NAMALWA (cell line): ENCODE measurements around the gene CRK.
A peak's percentile ranks its signal among the peaks of the same experiment; 100 is the strongest.

Experiments
- DNase-seq: peaks from one replicate; pipeline ENCODE4 v3.0.0-alpha.2; 2015; ENCODE audit warnings: low spot score

The CRK gene

DNA sequence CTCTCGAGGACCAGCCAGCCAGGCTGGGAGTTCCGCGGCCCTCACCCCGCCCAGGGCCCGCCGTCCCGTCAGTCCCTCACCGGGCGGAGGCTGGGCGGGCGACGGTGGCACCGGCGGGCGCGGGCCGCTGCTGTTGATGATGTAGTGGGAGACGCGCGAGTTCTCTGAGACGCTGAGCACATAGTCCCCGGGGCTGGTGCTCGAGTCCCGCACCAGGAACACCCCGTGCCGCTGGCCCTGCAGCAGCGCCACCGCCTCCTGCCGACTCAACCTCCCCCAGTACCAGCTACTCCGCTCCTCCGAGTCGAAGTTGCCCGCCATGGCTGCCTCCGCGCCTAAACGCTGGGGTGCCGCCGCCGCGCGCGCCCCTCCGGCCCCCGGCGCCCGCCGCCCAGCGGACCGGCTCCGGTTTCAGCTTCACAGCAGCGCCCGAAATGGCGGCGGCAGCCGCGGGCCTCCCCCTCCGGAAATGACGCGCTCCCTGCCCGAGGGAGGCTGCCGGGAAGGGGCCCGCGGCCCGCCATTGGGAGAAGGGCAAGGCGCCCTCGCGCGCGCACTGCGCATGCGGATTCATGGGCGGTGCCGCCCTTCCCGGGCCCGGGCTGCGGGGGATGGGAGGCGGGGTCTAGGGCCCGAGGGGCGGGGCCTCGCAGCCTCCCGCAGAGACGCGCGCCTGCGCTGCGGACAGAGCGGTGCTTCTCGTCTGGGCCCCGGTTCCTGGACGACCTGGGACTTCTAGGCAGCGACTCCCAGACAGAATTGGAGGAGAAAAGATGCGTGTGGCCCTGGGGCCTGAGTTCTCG lies at the start of gene CRK:
Gene CRK, minus strand, starts transcription at position 436 of the 803 bp plus-strand sequence. Its CDS starts 115 bp downstream, at position 321.
- peak; percentile 92 for DNase-seq

DNA sequence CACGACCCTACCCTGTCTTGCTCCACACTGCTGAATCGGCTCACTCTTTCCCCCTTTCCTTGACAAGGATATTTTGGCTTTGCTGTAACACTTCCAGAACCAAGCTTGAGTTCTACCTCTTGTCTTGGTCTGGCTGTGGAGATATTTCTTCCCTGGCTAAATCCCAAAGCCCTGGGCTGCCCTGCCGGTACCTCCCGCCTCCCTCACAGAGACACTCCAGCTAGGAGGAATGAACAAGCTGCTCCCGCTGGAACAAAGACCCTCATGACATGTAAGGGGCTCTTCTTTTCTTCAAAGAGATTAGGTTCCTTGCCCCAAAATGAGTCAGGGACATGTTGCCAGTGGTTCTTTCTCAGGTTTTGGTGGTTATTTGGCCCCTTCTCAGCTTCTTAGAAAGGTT lies 49.6 kb upstream of the CRK start:
- DNase-seq: no peak

DNA sequence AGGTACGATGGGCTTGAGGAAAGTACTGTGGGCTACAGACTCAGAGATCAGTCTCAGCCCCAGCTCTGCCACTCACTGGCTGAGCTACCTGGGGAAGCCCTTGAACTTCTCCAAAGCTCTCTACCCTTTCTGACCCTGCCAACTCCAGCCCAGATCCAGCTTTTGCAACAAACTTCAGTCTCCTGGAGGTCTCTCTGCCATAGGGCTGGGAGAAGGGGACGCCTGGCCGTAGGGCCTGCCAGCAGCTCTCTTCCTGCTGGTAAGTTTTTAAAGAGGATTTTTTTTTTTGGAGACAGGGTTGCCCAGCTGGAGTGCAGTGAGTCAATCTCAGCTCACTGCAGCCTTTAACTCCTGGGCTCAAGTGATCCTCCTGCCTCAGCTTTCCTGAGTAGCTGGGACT lies 48.8 kb upstream of the CRK start:
- no peak for DNase-seq

DNA sequence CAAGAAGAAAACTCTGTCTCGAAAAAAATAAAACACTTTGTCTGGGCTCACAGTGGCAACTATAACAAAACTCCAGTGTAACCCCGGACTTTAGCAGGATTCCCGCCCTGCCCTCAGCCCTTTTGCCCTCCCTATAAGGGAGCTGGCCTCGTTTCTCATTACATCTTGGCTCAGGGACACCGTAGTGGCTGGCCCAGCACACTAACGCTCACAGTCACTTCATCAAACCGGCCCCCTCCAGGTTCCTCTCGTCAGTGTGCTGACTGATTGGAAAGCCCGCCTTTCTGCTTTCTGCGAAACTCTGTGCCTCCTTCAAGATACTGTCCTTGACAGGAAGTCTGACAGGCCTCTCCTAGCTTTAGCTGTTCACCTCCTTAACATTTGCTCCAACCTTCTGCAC lies 47.7 kb upstream of the CRK start:
- no peak for DNase-seq

DNA sequence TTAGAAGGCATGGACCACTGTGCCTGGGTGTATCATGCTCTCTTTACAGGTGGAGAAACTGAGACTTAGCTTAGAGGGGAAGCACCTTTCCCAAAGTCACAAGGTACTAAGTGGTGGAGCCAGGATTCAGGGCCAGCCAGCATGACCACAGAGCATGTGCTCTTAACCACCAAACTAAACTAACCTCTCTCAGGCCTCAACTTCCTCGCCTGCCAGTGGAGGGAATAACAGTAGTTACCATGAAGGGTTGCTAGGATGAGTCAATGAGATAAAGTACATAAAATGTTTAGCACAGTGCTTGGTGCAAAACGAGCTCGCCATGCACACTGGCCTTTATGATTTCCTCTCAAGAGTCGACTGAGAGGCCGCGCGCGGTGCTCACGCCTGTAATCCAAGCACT lies 42.8 kb upstream of the CRK start:
- DNase-seq: no peak

DNA sequence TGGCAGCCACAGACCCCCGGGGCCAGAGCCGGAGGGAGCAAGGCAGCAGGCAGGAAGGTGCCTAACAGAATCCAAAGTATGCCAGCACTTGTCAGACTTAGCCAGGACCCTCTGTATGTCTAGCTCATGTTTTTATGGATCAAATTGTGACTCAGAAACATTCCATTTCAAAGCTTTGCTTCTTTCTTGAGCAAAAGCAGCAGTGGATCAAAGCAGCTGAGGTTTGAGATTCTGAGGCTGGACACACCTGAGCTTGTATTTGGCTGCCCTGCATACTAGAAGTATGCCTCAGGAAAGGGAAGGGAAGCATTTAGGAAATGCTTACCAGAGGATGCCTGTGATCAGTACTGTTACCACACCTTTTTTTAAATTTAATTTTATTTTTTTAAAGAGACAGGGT lies 42.2 kb upstream of the CRK start:
- no peak for DNase-seq

DNA sequence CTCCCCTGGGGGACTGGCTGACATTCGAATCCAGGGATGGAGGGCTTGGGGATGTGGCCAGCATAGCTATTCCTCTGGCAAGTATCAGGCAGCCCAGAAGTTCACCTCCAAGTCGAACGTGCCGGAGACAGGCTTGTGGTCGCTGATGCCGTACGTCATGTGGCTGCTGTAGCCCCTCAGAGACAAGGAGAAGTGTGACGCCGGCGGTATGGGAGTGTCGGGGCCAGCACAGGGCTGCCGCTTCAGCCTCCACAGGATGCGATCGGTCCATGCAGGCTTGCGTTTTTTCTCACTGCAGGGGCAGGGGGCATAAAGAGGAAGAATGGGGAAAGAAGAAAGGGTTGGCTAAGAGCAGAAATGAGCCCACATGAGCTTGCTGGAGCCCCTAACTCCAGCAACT lies 41.8 kb upstream of the CRK start:
- no peak for DNase-seq

DNA sequence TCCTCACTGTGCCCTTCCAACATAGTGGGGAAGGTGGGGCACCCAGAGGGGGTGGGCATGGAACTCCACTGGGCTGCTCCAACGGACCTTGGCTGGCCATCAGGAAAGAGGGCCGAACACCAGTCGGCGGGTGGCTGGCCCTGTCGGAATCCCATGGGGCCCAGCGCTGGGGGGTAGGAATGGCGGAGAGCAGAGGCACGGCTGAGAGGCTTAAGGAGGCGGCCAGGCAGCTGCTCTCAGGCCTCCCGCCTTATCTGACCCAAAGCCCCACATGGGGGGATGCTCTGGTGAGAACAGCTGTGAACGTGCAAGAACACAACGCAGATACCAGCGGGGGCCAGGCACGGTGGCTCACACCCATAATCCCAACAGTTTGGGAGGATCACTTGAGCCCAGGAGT lies 40.8 kb upstream of the CRK start:
- DNase-seq: no peak

DNA sequence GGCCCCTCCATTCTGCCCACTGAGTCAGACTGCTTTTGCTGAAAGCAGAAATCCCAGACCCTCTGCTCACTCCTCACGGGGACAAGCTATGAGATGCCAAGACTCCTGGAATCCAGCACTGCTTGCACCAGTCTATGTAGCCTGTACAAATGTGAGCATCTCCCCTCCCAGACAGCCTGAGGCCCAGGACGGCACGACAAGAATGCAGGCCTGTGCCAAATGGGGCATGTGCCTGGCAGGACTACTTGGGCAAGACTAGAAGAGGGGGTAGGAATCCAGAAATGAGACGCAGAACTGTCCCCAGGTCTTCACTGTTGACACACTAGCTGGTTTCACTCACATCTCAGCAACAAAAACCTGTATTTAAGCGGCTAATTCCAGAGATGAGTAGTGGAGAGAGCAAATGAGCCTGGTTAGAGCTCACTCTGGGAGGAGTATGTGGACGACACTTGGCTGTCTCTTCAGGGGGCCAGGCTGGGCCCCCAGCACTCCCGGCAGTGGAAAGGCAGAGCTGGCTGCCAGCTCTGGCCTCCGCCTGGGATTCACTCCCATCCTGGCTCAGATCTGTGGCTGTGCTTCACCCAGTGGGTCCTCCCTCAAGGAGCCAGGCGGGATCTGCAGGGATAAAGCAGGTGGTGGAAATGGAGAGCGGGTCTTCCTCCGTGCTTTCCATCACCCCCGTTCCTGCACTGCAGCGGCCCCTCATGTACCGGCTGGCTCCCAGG lies 39.4 kb upstream of the CRK start:
- DNase-seq: no peak

DNA sequence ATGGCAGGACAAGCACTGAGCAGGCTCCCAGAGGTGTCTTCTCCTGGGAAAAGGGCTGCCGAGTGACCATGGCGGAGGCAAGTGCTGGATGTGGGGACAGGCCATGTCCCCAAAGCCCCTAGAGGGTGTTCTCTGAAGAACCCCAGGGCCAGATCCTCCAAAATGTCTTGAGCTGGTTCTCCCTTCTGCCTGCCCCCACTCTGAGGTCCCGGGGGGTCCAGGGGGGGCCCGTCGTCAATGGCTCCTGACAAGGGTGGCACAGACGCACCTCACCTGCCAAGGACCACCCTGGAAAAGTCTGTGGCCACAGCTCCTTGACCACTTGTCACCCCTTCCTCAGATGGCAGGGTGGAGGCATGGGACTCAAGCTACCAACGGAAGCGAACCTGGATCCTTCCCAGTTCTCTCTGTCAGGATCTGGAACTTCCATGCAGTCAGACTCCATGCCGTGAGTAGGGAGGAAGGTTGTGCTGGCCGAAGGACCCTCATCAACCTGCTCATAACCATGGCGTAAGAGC lies 38.8 kb upstream of the CRK start:
- DNase-seq: no peak

DNA sequence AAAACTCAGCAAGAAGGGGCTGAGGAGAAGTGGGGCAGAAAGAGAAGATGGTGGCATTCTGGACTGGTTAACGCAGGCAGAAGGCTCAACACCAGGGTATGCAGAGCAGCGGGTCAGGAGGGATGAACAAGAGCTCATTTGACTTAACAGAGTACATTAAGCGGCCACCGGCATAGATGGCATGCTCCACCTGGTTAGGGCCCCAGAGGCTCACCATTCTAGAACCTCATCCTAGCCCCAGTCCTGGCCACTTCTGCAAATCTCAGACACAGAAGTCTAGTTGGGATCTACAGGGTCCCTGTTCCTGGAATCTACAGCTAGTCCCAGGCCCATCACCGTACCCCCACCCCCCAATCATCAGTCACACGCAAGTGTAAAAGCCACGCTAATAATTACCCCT lies 38.2 kb upstream of the CRK start:
- no peak for DNase-seq

DNA sequence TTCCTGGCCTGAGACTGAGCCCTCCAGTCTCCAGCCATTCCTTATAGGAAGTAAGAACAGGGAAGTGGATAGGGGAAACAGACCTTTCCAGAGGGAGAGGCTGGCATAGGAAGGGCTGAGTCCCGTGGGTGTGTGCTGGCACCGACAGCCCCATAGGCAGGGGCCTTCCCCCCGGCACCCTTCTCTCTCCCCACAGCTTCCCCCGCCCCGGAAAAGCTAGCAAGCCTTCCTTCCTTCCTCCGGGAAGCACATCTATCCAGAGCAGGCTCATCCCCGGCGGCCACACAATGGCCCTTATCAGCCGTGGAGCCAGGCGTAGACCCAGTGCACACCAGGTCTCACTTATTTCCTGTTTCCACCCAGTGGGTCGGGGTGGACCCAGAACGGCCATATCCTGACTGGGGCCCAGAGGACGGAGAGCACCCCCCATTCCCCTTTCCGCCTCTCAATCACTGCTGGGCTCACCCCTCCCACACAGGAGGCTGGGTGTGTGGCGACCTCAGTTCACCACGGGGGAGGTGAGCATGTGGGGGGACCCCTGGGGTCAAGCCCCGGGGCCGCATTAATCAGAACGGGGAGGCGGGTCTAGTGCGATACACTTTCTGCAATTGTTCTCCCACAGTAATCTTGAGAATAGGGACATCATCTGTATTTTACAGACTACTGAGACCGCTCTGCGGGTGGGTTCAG lies 37.4 kb upstream of the CRK start:
- no peak for DNase-seq

DNA sequence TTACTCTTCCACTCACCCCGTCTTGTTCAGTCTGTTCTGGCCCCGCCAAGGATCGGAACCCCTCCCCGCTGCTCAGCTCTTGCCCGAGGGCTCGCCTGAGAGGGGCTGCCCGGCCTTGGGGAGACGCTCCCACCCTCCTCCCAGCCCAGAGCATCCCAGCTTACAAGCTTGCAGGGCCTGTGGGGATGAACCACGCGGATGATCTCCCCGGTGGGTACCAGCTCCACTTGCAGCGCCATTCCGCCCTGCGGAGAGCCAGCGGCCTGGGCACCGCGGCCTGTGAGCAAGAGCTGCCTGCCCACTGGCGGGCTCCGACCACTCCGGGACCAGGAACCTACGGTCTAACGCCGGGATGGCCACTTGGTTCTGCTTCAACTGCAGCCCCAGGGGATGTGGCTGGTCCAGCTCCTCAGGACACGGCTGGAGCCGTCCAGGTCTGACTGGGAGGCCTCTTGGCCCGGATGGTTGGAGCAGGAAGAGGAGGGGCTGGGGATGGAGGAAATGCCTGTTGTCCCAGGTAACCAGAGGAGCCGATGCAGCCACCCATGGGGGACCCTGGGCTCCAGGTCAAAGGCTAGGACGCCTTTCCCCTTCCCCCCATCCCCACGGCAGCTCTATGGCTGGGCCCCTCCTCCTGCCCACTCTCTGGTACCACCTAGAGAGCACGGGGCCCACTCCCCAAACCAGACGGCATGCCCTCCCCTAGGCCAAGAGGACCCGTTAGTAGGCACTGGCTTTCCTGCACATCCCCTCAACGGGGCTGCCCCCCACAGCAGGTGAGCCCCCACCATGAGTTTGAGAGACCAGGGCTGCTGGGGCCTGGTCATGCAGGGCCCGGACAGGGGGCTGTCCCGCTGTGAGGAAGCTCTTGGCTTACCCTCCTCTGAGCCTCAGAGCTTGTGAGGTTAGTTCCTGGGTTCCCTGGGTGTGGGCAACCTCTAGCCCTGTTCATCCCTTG lies 36.5 kb upstream of the CRK start, which contains the start of gene MYO1C:
Gene MYO1C, minus strand, starts transcription at position 438 of the 958 bp plus-strand sequence. Its CDS starts 199 bp downstream, at position 239.
- no peak for DNase-seq

DNA sequence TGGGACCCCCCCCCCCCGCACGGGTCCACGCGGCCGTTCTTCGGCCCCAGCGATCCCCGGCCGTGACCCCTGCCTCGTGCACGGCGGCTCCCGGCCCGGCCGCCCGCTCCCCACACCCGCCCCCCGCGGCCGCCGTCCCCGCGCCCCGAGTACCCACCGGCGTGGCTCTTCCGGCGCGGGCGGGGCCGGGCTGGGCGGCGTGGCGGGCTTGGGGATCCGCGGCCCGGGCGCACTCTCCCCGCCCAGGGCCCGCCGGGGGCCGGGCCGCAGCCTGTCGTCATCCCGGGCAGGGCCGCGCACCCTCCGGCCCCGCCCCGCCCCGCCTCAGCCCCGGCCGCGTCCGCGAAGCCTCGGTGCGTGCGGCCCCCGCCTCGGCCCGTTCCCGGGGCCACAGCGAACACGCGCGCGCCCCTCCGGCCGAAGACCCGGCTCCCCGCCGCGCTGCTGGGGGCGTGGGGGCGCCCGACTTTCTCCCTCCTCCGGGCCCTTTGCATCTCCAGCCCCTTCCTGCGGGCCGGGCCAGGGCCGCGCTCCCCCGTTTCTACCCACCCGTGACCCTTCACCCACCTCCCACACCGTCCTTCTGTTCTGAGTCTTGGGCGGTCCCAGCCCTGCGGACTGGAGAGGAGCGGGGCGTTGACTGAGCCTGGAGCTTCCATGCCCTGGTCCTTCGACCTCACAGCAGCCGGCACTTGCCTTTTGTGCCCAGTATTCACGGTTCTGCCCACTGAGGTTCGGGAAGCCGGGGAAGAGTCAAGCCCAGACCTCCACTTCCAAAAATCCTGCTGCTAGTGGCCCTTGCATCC lies 35.6 kb upstream of the CRK start:
- peak; percentile 26 for DNase-seq

DNA sequence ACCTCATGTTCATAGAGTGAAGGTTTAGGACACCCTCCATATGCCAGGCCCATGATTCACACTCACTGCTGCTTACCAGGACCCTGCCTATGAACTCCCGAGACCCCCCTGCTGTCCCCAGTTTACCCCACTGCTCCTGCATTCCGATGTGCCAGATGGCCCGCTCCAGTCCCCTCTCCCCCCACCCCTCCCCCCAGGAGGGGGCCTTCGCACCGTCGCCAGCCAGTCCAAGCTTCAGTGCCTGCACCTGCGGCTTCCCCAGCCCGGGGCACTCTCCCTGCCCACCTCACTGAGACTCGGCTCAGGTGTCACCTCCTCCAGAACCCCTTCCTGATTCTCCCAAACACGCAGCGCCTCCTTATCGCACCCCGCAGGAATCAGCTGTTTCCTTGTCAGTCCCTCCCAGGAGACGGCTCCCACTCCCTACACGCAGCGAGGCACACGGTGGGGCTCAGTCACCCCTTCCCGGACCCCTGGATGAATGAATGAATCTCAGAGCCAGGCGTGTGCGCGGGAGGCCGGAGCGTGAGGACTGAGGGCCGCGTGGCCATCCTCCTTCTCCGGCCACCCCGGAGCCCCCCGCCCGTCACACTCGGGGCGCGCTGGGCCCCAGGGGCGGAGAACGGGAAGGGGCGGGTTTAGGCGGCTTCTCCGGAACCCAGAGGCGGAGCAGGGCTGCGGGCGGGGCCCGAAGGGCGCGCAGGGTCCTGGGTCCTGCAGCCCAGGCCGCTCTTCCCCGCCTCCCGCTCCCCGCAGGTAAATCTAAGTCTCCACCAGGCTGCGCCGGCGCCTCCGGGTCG lies 34.8 kb upstream of the CRK start:
- DNase-seq: peak; percentile 56

DNA sequence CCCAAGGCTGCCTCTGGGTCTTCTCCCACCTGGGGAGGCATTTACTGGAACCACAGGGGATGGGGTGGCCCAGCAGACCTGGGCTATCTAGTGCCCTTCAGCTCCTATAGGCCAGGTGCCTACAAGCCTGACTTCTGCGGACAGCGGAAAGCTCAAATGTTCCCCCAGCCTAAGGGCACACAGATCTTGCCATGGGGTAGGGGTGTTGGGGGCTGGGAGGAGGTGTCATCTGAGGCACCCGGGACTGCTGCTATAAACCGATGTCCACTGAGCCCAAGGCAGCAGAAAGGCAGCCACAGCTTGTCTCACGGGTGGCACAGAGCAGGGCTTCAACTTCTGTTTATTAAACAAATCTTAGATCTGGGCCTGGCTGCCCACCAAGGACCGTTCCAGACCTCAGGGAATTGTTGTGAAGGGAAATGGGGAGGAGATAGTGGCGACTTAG lies 32.8 kb upstream of the CRK start:
- DNase-seq: no peak

DNA sequence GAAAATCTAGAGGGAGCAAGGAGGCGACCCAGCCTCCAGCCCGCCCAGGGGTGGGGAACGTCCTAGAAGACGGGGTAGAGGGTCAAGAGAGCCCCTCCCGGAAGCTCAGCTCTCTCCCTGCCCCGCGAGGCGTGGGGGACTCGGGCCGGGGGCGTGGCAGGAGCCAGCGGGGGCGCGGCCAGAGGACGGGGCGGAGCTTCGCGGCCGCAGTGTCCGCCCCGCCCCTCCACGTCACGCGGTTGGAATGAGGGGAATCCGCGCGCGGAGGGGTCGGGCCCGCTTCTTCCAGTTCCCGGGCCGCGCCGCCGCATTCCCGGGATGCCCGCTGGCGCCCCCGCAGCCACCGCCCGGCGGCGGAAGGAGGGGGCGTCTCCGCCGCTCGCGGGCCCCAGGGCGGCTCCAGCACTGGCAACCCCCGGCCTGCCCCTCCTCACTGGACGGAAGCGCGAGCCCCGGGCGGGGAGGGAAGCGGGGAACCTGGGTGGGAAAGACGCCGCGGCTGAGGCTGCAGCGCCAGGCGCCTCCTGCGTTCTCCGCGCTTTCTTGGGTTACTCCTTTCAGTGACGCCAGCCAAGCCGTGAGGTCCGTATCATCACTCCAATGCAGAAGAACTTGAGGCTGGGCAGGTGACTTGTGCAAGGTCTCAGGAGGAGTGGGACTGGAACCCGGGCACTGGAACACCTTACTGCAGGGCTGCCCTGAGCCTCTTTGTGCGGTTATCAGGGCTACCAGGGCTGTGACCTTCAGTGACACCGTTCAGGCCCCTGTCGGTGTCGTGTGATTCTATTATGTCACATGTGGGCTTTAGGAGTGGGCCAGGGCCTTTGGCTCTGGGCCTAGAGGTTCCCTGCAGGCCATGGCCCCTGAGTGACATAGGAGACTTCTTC lies 32.1 kb upstream of the CRK start:
- DNase-seq: peak; percentile 54
